NCI-H82 treated with DMSO at 0.1 percent for 48 hours (cell line): ENCODE measurements around the gene FBXO31.
A peak's percentile ranks its signal among the peaks of the same experiment; 100 is the strongest.
"Not testable (repeated sequence)": the region's sequence is repeated elsewhere in the genome, so short reads cannot be mapped to it uniquely, and the experiment has no call there.

Experiments used
- DNase-seq: peaks from one replicate; lab custom pipeline; 2025; ENCODE audit not compliant: unreplicated experiment; lab: John Stamatoyannopoulos, UW

Gene FBXO31

DNA sequence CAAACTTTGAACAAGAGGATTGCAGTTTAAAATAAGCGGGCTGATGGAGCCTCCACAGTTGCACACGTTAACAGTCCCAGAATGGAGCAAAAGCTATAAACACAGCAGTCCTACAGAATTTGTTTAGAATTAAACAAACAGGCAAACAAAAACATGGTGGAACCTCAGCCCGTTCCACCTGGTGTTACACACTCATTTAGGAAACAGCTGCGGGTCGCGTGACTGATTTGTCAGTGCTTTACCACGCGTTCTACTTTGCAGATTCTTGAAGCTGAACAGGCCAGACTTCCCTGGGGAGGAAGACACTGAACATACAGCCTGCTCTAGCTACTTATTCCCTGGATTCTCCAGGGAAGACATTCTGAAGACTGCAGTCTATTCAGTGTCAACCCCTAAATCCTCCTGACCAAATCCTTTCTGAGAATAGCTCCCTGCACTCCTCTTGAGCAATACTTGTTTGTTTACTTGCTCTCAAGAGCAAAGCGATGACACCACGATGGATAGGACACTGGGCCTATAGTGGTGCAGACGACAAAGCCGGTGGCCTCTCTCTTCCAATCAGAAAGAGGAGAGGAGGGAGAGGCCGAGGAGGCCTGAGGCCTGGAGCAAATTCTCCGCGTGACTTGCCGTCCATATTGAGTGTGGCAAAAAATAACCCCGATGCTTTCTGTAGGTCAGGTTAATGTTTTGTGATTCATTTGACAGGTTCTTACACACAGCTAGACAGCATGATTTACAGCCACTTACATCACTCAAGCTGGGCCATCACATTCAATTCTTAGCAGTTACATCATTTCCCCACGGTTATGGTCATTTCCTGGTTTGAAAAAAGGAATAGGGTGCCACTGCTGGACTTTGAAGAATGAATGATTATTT, 4.6 kb upstream of the FBXO31 start:
- DNase-seq: peak; percentile 95

GRCh38 chr16:87384875-87385167, 1.2 kb upstream of the FBXO31 start:
- not testable (repeated sequence) for DNase-seq

GRCh38 chr16:87384162-87384874, 742 bp upstream of the FBXO31 start:
- no peak for DNase-seq

GRCh38 chr16:87382023-87382785, 1.4 kb downstream of the FBXO31 start:
- DNase-seq: no peak

DNA sequence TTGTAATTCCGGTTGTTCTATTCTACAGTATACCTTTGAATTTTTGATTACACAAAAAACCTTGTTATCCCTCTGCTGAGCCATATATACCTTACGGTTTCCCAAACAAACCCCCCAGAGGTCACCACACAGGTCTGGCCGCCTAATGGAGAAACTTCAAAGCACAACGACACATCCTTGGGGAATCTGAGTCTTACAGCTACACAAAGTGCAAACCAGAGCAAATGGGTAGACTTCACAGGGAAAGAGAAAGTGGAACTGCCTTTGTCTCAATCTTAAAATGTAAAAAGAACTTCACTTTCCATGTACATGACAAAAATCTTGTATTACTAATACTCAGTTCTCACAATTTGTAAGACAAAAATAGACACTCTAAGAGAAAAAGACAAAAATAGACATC, 2.7 kb downstream of the FBXO31 start:
- no peak for DNase-seq

- DNase-seq: no peak
Observed at GRCh38 chr16:87380403-87380802, 3.2 kb downstream of the FBXO31 start.

DNA sequence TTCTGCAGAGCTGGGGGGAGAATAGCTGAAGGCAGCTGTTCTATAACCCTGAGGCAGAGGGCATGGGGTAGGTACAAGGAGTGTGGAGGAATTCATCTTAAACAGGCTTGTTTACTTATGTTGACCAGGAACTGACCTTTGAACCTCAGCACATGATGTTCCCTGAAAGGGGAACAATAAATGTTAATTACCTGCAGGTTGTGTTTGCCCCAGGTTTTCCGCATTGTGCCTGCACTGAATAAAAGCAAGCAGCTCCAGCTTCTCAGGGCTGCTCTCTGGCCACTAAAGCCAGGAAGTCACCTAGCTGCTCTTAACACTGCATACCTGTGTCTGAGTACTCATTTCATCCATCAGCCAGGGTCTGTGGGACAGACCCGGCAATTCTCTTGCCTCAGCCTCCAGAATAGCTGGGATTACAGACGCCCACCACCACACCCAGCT, 4.2 kb downstream of the FBXO31 start:
- DNase-seq: not testable (repeated sequence)

DNA sequence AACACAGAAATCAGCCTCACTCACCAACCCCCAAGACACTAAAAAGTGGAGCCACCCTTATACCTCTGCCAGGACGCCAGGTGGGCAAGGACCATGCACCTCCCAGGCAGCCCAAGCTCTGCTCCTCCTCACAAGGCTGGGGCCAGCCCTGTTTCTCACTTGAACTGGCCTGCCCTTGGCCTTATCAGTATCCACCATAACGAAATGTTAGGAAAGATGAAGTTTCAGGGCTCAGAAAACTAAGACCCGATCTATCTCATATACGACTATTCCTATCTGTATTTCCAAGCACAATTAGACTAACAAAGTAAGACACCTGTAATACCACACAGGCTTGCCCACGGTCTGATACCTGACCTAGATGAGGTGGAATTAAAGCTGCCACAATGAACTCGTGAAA, 6.9 kb downstream of the FBXO31 start:
- no peak for DNase-seq

DNA sequence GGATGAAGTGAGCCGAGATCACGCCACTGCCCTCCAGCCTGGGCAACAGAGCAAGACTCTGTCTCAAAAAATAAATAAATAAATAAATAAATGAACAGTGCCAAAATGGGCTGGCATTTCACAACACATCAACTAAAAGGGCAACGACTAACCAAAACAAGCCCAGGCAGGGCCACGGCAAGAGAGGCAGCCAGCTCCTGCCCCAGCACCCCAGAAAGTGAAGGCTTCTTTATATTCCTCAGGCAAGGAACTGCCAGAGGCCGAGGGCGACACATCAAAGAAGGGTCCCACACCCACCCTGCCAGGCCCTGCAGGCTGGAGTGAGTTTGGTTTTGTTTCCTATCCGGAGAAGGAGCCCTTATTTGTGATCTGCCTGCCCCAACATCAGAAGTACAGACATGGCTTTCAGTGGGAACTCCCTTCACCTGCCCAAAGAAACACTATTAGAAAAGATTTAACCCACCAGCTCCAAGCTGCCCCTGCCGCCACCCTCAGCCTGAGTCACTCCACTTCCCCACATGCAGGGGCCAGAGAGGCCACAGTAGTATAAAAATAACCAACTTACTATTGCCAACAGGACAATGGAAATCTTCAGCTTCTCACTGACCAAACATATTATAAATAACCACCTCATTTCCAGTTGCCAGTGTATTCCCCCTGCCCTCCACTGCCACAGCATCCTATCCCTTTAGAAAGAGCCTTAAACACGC, 8.0 kb downstream of the FBXO31 start:
- no peak for DNase-seq

GRCh38 chr16:87374313-87374712, 9.3 kb downstream of the FBXO31 start:
- no peak for DNase-seq

GRCh38 chr16:87372305-87372704, 11.3 kb downstream of the FBXO31 start:
- DNase-seq: no peak

- DNase-seq: no peak
Observed at GRCh38 chr16:87371261-87371866, 12.2 kb downstream of the FBXO31 start.

- no peak for DNase-seq
Observed at GRCh38 chr16:87369796-87370719, 13.5 kb downstream of the FBXO31 start.

GRCh38 chr16:87369117-87369765, 14.3 kb downstream of the FBXO31 start:
- DNase-seq: no peak

DNA sequence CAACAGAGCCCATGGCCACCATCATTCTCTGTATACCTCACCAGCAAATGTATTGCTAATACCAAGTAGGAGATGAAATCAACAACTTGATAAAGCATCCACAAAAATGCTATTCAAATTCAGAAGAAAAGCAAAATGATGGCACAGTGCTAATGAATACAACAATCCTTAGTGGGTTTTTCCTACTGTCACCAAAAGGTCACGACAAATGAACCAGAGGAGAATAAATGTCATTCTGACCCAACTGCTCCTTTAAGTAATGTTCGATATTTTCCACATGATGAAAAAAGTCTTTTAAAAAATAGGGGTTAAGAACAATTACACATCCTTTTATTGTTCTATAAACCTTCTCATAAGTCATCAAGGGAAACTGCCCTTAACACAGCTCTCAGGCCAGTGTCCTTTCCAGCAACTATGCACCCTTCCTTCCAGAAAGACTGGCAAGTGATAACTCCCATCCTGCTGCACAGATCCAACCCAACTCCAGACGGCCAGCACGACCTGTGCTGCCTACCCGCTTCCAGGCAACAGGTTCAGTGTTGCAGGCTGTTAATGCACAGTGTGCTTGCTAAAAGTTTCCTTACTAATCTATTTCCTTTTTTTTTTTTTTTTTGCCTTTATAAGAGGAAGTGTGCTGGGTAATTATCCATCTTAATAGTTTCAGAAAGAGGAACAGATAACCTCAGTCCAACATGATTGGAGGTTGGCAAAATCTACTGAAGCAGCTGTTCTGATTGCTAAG, 15.4 kb downstream of the FBXO31 start:
- DNase-seq: no peak

- DNase-seq: no peak
Observed at GRCh38 chr16:87367529-87367928, 16.0 kb downstream of the FBXO31 start.

DNA sequence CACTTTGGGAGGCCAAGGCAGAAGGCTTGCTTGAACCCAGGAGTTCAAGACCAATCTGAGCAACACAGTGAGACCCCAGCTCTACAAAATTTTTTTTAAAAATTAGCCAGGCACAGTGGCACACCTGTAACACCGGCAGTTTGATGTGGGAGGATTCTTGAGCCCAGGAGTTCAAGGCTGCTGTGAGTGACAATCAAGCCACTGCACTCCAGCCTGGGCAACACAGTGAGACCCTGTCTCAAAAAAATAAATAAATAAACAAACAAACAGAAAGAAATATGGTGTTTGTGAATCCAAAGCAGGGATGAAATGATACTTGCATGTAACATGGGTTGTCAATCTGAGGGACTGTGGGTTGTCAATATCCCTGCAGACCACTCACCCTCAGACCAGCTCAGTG, 16.6 kb downstream of the FBXO31 start:
- DNase-seq: no peak

- no peak for DNase-seq
Observed at GRCh38 chr16:87366288-87366687, 17.3 kb downstream of the FBXO31 start.
